CD8-positive, alpha-beta memory T cell (primary cell): ENCODE measurements around the gene CAMKK2. TPM values are rescaled to one million over a fixed set of nuclear protein-coding genes. Genes with fewer than 3 reads are reported as not detected.

Experiments used
- CTCF ChIA-PET: fragments of 350-600 bp; sonication (Branson Sonifier 250); formaldehyde crosslinking; loops from one replicate; lab custom pipeline; 2021; ENCODE audit warnings: antibody characterized with exemption; lab: Charles Lee
- POLR2A ChIA-PET: fragments of 350-600 bp; sonication (Branson Sonifier 250); formaldehyde crosslinking; loops from one replicate; lab custom pipeline; 2021; ENCODE audit warnings: antibody characterized with exemption; lab: Charles Lee
- DNase-seq, 5 donors: peaks; one replicate each; pipeline versions ENCODE4 v3.0.0 to v3.0.0-alpha.2; 2020 to 2022; ENCODE audit warnings: mixed read lengths in 1 of 5
- H3K27ac ChIP-seq: one replicate; pipeline ENCODE4 v1.7.0; 2013; ENCODE audit warnings: low read depth, mild to moderate bottlenecking, low read length, moderate library complexity
- H3K27me3 ChIP-seq: 2 replicates; pipeline ENCODE4 v1.7.0; 2013; ENCODE audit warnings: low read length, mild to moderate bottlenecking; ENCODE audit not compliant: insufficient read depth, poor library complexity, severe bottlenecking
- H3K36me3 ChIP-seq: 2 replicates; pipeline ENCODE4 v1.7.0; 2013; ENCODE audit warnings: mild to moderate bottlenecking, low read length, moderate library complexity; ENCODE audit not compliant: insufficient read depth
- H3K4me1 ChIP-seq: 2 replicates; pipeline ENCODE4 v1.7.0; 2013; ENCODE audit warnings: mild to moderate bottlenecking, low read length, moderate library complexity; ENCODE audit not compliant: insufficient read depth
- H3K4me3 ChIP-seq: 2 replicates; pipeline ENCODE4 v1.7.0; 2013; ENCODE audit warnings: mild to moderate bottlenecking, low read length
- H3K9me3 ChIP-seq: 2 replicates; pipeline ENCODE4 v1.7.0; 2013; ENCODE audit warnings: mild to moderate bottlenecking, low read length
- H3K27ac Mint-ChIP-seq, 8 donors: one replicate each; pipeline ENCODE4 v1.8.0; 2020 to 2021; ENCODE audit warnings: mixed read lengths in 8 of 8, mild to moderate bottlenecking in 6 of 8, inconsistent platforms in 3 of 8, moderate library complexity in 3 of 8
- H3K27me3 Mint-ChIP-seq, 2 donors: one replicate each; pipeline ENCODE4 v1.8.0; 2020 to 2021; ENCODE audit warnings: mixed read lengths in 2 of 2, mild to moderate bottlenecking in 1 of 2, moderate library complexity in 1 of 2
- H3K36me3 Mint-ChIP-seq, 3 donors: one replicate each; pipeline ENCODE4 v1.8.0; 2020 to 2021; ENCODE audit warnings: mixed read lengths in 3 of 3, inconsistent platforms in 1 of 3, mild to moderate bottlenecking in 1 of 3
- H3K4me1 Mint-ChIP-seq, 3 donors: one replicate each; pipeline ENCODE4 v1.8.0; 2020 to 2021; ENCODE audit warnings: mixed read lengths in 3 of 3, inconsistent platforms in 1 of 3, mild to moderate bottlenecking in 1 of 3
- H3K4me3 Mint-ChIP-seq, 7 donors: one replicate each; pipeline ENCODE4 v1.8.0; 2020 to 2021; ENCODE audit warnings: mixed read lengths in 7 of 7, mild to moderate bottlenecking in 6 of 7, moderate library complexity in 4 of 7, inconsistent platforms in 2 of 7
- H3K9me3 Mint-ChIP-seq, 5 donors: one replicate each; pipeline ENCODE4 v1.8.0; 2020 to 2022; ENCODE audit warnings: mixed read lengths in 5 of 5, mild to moderate bottlenecking in 3 of 5, moderate library complexity in 2 of 5, inconsistent platforms in 1 of 5
- polyA plus RNA-seq: library from polyadenylated mRNA; unstranded; fragments of 300-500 nt; fragmentation: Illumina TruSeq; gene quantifications from one replicate; pipeline ENCODE4 v1.2.3, GENCODE V29; 2021
- total RNA-seq, 2 experiments: library from RNA; stranded (reverse); gene quantifications; one replicate each; pipeline ENCODE4 v1.2.3, GENCODE V29; 2021

Gene CAMKK2
- total and polyA plus RNA-seq, 3 experiments from 2014 or later, result 17.0 to 37.5 (median 35.9) TPM

- Mint-ChIP-seq H3K9me3 (no peaks in the 10 kb centered on the region), H3K4me3 (peak overlapping the region in 2 of 7 donors; percentile 19 to 88), H3K27ac (peak overlapping the region; percentile 98 to 100 (median 99)), H3K4me1 (peaks cover 31 to 52% (median 35%) of the 10 kb centered on the region in 3 donors), H3K36me3 (peaks cover 0 to 36% (median 7%) of the 10 kb centered on the region in 3 donors), H3K27me3 (no peaks in the 10 kb centered on the region)
- POLR2A ChIA-PET, result interaction anchor here (0.6 to 3.9 kb wide), 2 partner anchors 15 to 28 kb away, joined by 3 to 14 read pairs; no protein-coding TSS in a partner anchor
- Histone ChIP-seq H3K9me3 (no peaks in the 10 kb centered on the region), H3K4me1 (peaks cover 37% of the 10 kb centered on the region), H3K36me3 (no peaks in the 10 kb centered on the region), H3K27ac (peak overlapping the region; percentile 28), H3K27me3 (no peaks in the 10 kb centered on the region), H3K4me3 (peak overlapping the region; percentile 13)
- peak in 1 of 5 donors; percentile 15 for DNase-seq
- CTCF ChIA-PET, result interaction anchor here (1.0 to 3.4 kb wide), 7 partner anchors 8 to 267 kb away, joined by 3 to 27 read pairs (median 5); no protein-coding TSS in a partner anchor
Measured at GRCh38 chr12:121238604-121239350, 57.7 kb downstream of the CAMKK2 start.

DNA sequence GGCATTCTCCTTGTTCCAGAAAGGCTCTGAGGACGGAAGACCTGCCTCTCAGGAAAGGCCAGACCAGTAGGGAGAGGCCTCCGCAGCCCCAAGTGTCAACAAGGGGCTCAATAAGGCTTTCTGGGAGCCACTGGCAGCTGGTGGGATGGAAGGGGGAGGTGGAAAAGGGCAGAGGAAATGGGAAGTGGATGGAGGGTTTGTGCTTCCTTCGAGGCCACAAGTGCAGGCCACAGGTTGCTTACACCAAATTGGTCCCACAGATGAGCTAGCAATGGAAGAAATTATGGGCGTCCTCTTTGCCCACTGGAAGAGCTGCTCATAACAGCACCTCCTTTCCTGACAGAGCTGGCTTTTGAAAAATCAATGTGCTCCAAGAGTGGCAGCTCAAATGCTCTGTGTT lies 58.4 kb downstream of the CAMKK2 start:
- H3K27ac ChIP-seq, result no peak overlapping the region

DNA sequence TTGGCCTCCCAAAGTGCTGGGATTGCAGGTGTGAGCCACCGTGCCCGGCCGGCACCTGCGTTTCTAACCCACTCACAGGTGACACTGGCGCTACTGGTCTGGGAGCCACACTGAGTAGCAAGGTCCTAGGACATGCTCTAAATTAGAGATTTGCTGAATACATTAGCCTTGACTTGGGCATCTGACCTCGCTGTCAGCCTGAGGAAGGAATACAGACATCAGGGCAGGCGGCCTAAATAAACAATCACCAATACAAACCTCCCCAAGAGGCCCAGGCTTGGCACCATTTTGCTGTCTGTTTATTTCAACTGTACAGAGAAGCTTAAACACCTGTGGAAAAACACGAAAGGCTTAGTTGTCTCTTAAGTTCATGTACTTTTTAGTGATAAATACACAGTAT lies 59.1 kb downstream of the CAMKK2 start:
- H3K27me3 ChIP-seq, result no peaks in the 10 kb centered on the region
- peaks cover 36% of the 10 kb centered on the region for H3K4me1 ChIP-seq
- ChIA-PET CTCF (no interaction called here), POLR2A (no interaction called here)
- H3K27ac Mint-ChIP-seq, result peak overlapping the region in 7 of 8 donors; percentile 53 to 100 (median 98)
- H3K36me3 Mint-ChIP-seq, result peaks cover 0 to 44% (median 7%) of the 10 kb centered on the region in 3 donors
- H3K36me3 ChIP-seq, result peaks cover 7% of the 10 kb centered on the region
- H3K4me1 Mint-ChIP-seq, result peaks cover 31 to 46% (median 33%) of the 10 kb centered on the region in 3 donors
- no peak overlapping the region for H3K4me3 Mint-ChIP-seq
- H3K4me3 ChIP-seq, result no peak overlapping the region
- no peaks in the 10 kb centered on the region for H3K9me3 Mint-ChIP-seq
- no peaks in the 10 kb centered on the region for H3K9me3 ChIP-seq
- DNase-seq, result no peak
- no peak overlapping the region for H3K27ac ChIP-seq
- no peaks in the 10 kb centered on the region for H3K27me3 Mint-ChIP-seq

More for the DNA sequence above, 58.4 kb downstream of the CAMKK2 start:
- Mint-ChIP-seq H3K36me3 (peaks cover 0 to 37% (median 5%) of the 10 kb centered on the region in 3 donors), H3K27ac (peak overlapping the region; percentile 53 to 100 (median 98)), H3K4me1 (peaks cover 31 to 46% (median 33%) of the 10 kb centered on the region in 3 donors), H3K27me3 (no peaks in the 10 kb centered on the region), H3K4me3 (no peak overlapping the region), H3K9me3 (no peaks in the 10 kb centered on the region)
- no peaks in the 10 kb centered on the region for H3K9me3 ChIP-seq
- H3K27me3 ChIP-seq, result no peaks in the 10 kb centered on the region
- no peak overlapping the region for H3K4me3 ChIP-seq
- ChIA-PET POLR2A (interaction anchor here (3.9 kb wide), 1 partner anchor 14 kb away, joined by 14 read pairs; no protein-coding TSS in a partner anchor), CTCF (interaction anchor here (1.0 to 2.1 kb wide), 3 partner anchors 14 to 266 kb away, joined by 3 to 12 read pairs (median 4); no protein-coding TSS in a partner anchor)
- peaks cover under 1% of the 10 kb centered on the region for H3K36me3 ChIP-seq
- H3K4me1 ChIP-seq, result peaks cover 37% of the 10 kb centered on the region
- DNase-seq, result no peak

- CTCF ChIA-PET, result no interaction called here
Measured at GRCh38 chr12:121236776-121237175, 59.7 kb downstream of the CAMKK2 start.

DNA sequence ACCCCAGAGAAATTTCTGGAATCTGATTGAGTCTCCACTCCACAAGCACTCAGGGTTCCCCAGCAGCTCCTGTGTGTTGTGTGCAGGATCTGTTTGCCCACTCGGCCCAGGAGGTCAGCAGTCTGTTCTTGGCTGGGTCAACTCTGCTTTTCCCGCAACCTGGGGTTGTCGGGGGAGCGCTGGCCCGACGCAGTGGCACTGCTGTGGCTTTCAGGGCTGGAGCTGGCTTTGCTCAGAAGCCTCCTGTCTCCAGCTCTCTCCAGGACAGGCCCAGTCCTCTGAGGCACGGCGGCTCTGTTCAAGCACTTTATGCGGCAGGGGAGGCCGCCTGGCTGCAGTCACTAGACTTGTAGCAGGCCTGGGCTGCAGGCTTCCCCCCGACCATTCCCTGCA lies 62.9 kb downstream of the CAMKK2 start:
- CTCF ChIA-PET, result no interaction called here
- H3K27me3 ChIP-seq, result no peaks in the 10 kb centered on the region
- peaks cover 1% of the 10 kb centered on the region for H3K4me1 ChIP-seq
- Mint-ChIP-seq H3K4me3 (no peak overlapping the region), H3K36me3 (peaks cover 0 to 70% (median 7%) of the 10 kb centered on the region in 3 donors), H3K9me3 (no peaks in the 10 kb centered on the region), H3K27me3 (no peaks in the 10 kb centered on the region), H3K27ac (no peak overlapping the region), H3K4me1 (peaks cover 10 to 22% (median 11%) of the 10 kb centered on the region in 3 donors)
- no peak for DNase-seq
- H3K36me3 ChIP-seq, result peaks cover 16% of the 10 kb centered on the region
- no peaks in the 10 kb centered on the region for H3K9me3 ChIP-seq
- H3K27ac ChIP-seq, result no peak overlapping the region
- POLR2A ChIA-PET, result no interaction called here
- no peak overlapping the region for H3K4me3 ChIP-seq

More at GRCh38 chr12:121236776-121237175, 59.7 kb downstream of the CAMKK2 start:
- H3K27me3 ChIP-seq, result no peaks in the 10 kb centered on the region
- peaks cover 31 to 43% (median 32%) of the 10 kb centered on the region in 3 donors for H3K4me1 Mint-ChIP-seq
- POLR2A ChIA-PET, result no interaction called here
- no peaks in the 10 kb centered on the region for H3K9me3 ChIP-seq
- DNase-seq, result no peak
- H3K27ac Mint-ChIP-seq, result peak overlapping the region in 5 of 8 donors; percentile 32 to 78 (median 61)
- H3K36me3 ChIP-seq, result peaks cover 8% of the 10 kb centered on the region
- H3K4me1 ChIP-seq, result peaks cover 30% of the 10 kb centered on the region
- no peak overlapping the region for H3K4me3 Mint-ChIP-seq
- peaks cover 0 to 50% (median 7%) of the 10 kb centered on the region in 3 donors for H3K36me3 Mint-ChIP-seq
- H3K27ac ChIP-seq, result no peak overlapping the region
- H3K27me3 Mint-ChIP-seq, result no peaks in the 10 kb centered on the region
- H3K4me3 ChIP-seq, result no peak overlapping the region
- H3K9me3 Mint-ChIP-seq, result no peaks in the 10 kb centered on the region

- CTCF ChIA-PET, result no interaction called here
- H3K27me3 ChIP-seq, result no peaks in the 10 kb centered on the region
- peaks cover 18% of the 10 kb centered on the region for H3K36me3 ChIP-seq
- POLR2A ChIA-PET, result no interaction called here
- H3K9me3 ChIP-seq, result no peaks in the 10 kb centered on the region
- Mint-ChIP-seq H3K27me3 (no peaks in the 10 kb centered on the region), H3K36me3 (peaks cover 0 to 73% (median 7%) of the 10 kb centered on the region in 3 donors), H3K27ac (peak overlapping the region in 3 of 8 donors; percentile 4 to 19 (median 13)), H3K4me1 (peaks cover 10 to 18% (median 10%) of the 10 kb centered on the region in 3 donors), H3K9me3 (no peaks in the 10 kb centered on the region), H3K4me3 (peak overlapping the region in 1 of 7 donors; percentile 19)
- H3K4me1 ChIP-seq, result no peaks in the 10 kb centered on the region
- no peak overlapping the region for H3K4me3 ChIP-seq
- H3K27ac ChIP-seq, result no peak overlapping the region
- DNase-seq, result no peak
Measured at GRCh38 chr12:121232977-121233627, 63.4 kb downstream of the CAMKK2 start.

- ChIA-PET CTCF (no interaction called here), POLR2A (interaction anchor here (0.9 kb wide), 1 partner anchor 9 kb away, joined by 3 read pairs; no protein-coding TSS in a partner anchor)
- Histone ChIP-seq H3K9me3 (no peaks in the 10 kb centered on the region), H3K4me3 (no peak overlapping the region), H3K4me1 (peaks cover 3% of the 10 kb centered on the region), H3K36me3 (peaks cover 18% of the 10 kb centered on the region), H3K27ac (no peak overlapping the region), H3K27me3 (no peaks in the 10 kb centered on the region)
- DNase-seq, result no peak
- no peaks in the 10 kb centered on the region for H3K27me3 Mint-ChIP-seq
- H3K9me3 Mint-ChIP-seq, result no peaks in the 10 kb centered on the region
- peak overlapping the region in 1 of 8 donors; percentile 62 for H3K27ac Mint-ChIP-seq
- H3K4me1 Mint-ChIP-seq, result peaks cover 10 to 11% (median 10%) of the 10 kb centered on the region in 3 donors
- no peak overlapping the region for H3K4me3 Mint-ChIP-seq
- peaks cover 0 to 70% (median 7%) of the 10 kb centered on the region in 3 donors for H3K36me3 Mint-ChIP-seq
Measured at GRCh38 chr12:121232163-121232562, 64.3 kb downstream of the CAMKK2 start.
